DND-41 (cell line): ENCODE results near the gene CCDC192.

Experiments used
- ATAC-seq: fragments of 200-7000 bp; cut with Tn5 transposase; 3 replicates; pipeline ENCODE4 v1.9.1; 2021; ENCODE audit warnings: low read depth; ENCODE audit not compliant: insufficient read depth
- DNase-seq: peaks from one replicate; pipeline ENCODE4 v3.0.0-alpha.2; 2020
- H2AFZ ChIP-seq: 2 replicates; pipeline ENCODE4 v1.6.0; 2012; ENCODE audit warnings: low read depth, low read length
- H3K27ac ChIP-seq: 2 replicates; pipeline ENCODE4 v1.5.1; 2012; ENCODE audit warnings: low read length, inconsistent platforms
- H3K27me3 ChIP-seq: fragments of 200-600 bp; sonication (generic); 2 replicates; pipeline ENCODE4 v1.6.0; 2012; ENCODE audit warnings: low read length, mild to moderate bottlenecking, inconsistent platforms; ENCODE audit not compliant: insufficient read depth, poor library complexity
- H3K36me3 ChIP-seq: 2 replicates; pipeline ENCODE4 v1.5.1; 2012; ENCODE audit warnings: low read length, inconsistent platforms; ENCODE audit not compliant: insufficient read depth
- H3K4me1 ChIP-seq: 2 replicates; pipeline ENCODE4 v1.5.1; 2012; ENCODE audit warnings: mild to moderate bottlenecking, low read length; ENCODE audit not compliant: insufficient read depth
- H3K4me2 ChIP-seq: 2 replicates; pipeline ENCODE4 v1.6.0; 2012; ENCODE audit warnings: mild to moderate bottlenecking, moderate library complexity, low read length, inconsistent platforms; ENCODE audit not compliant: insufficient read depth
- H3K4me3 ChIP-seq, 2 experiments: fragments of 200-600 bp in 1 of 2; shearing (Covaris generic) in 1 of 2; 2 replicates each; pipeline ENCODE4 v1.5.1; 2012 to 2016; ENCODE audit warnings: inconsistent platforms in 2 of 2, low read length in 2 of 2, mild to moderate bottlenecking in 2 of 2, low read depth in 1 of 2, moderate library complexity in 1 of 2
- H3K79me2 ChIP-seq: 2 replicates; pipeline ENCODE4 v1.6.0; 2012; ENCODE audit warnings: low read length, inconsistent platforms; ENCODE audit not compliant: insufficient read depth
- H3K9ac ChIP-seq: 2 replicates; pipeline ENCODE4 v1.6.0; 2012; ENCODE audit warnings: low read depth, mild to moderate bottlenecking, inconsistent platforms, low read length, moderate library complexity
- H3K9me3 ChIP-seq: 2 replicates; pipeline ENCODE4 v1.5.1; 2012; ENCODE audit warnings: low read length, moderate library complexity, mild to moderate bottlenecking, inconsistent platforms; ENCODE audit not compliant: insufficient read depth, severe bottlenecking
- H4K20me1 ChIP-seq: 2 replicates; pipeline ENCODE4 v1.6.0; 2012; ENCODE audit warnings: low read length; ENCODE audit not compliant: insufficient read depth
- CTCF ChIP-seq: IDR thresholded peaks from 2 replicates; pipeline ENCODE4 v1.5.1; 2012; ENCODE audit warnings: borderline replicate concordance, low read length, moderate library complexity, mild to moderate bottlenecking; ENCODE audit not compliant: poor library complexity, severe bottlenecking; ENCODE audit errors: extremely low read depth
- EZH2 ChIP-seq: IDR thresholded peaks from 3 replicates; pipeline ENCODE4 v1.6.1; 2012; ENCODE audit warnings: borderline replicate concordance, low read depth, mild to moderate bottlenecking, moderate library complexity, low read length, inconsistent platforms; ENCODE audit not compliant: severe bottlenecking

The CCDC192 gene

GRCh38 chr5:127696683-127697082 lies 6.5 kb upstream of the CCDC192 start:
- Histone ChIP-seq H3K36me3 (no peaks in the 10 kb centered on the region), H3K4me2 (no peak overlapping the region)

DNA sequence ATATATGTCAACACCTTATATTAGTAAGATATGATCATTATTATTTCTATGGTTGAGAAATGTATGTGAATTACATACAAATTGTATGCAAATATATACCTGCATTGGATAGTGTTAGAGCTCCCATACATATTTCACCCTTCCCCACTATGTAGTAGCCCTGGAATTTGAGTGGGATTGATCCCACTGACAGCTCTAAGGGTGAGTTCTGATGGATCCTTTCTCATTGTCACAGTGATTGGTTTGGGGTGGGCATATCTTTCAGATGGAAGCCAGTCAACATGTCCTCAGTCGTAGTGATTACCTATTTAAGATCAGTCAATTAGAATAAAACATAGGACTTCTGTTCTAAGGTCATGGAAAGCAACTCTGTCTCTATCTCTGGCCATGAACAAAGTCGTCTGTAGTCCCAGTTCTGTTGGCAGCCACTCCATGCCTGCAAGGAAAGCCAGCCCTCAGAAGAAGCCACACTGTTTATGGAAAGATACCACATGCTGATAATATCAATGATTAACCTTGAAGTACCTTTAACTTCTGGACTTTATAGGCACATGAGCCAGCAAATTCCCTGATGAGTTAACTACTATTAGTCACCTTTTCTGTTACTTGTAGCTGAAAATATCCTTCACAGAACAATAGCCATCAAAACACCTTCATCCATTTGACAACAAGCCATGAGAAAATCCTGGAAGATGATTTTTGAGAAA lies 5.1 kb upstream of the CCDC192 start:
- H3K9me3 ChIP-seq: no peaks in the 10 kb centered on the region
- TF ChIP-seq EZH2 (no peak), CTCF (no peak)
- H3K36me3 ChIP-seq: no peaks in the 10 kb centered on the region
- no peak overlapping the region for H3K4me2 ChIP-seq
- no peaks in the 10 kb centered on the region for H4K20me1 ChIP-seq
- H3K4me1 ChIP-seq: no peaks in the 10 kb centered on the region
- no peak overlapping the region for H3K9ac ChIP-seq
- DNase-seq (no peak), ATAC-seq (no peak)
- H3K27me3 ChIP-seq: no peaks in the 10 kb centered on the region
- H3K27ac ChIP-seq: no peak overlapping the region
- H3K4me3 ChIP-seq: no peak overlapping the region
- no peaks in the 10 kb centered on the region for H3K79me2 ChIP-seq
- H2AFZ ChIP-seq: no peak overlapping the region

More at GRCh38 chr5:127696683-127697082, 6.5 kb upstream of the CCDC192 start:
- H3K4me1 ChIP-seq: no peaks in the 10 kb centered on the region
- no peak for DNase-seq
- no peak overlapping the region for H3K4me3 ChIP-seq
- H3K27me3 ChIP-seq: no peaks in the 10 kb centered on the region
- no peak overlapping the region for H3K9ac ChIP-seq
- H3K9me3 ChIP-seq: no peaks in the 10 kb centered on the region
- no peaks in the 10 kb centered on the region for H4K20me1 ChIP-seq
- no peak overlapping the region for H3K27ac ChIP-seq
- no peak for TF ChIP-seq EZH2
- TF ChIP-seq CTCF: no peak
- no peak overlapping the region for H2AFZ ChIP-seq
- no peaks in the 10 kb centered on the region for H3K79me2 ChIP-seq
- ATAC-seq: no peak

- TF ChIP-seq CTCF (no peak), EZH2 (no peak)
- H4K20me1 ChIP-seq: no peaks in the 10 kb centered on the region
- no peak overlapping the region for H2AFZ ChIP-seq
- DNase-seq (no peak), ATAC-seq (no peak)
- no peaks in the 10 kb centered on the region for H3K79me2 ChIP-seq
- H3K4me2 ChIP-seq: no peak overlapping the region
- H3K27ac ChIP-seq: no peak overlapping the region
- H3K27me3 ChIP-seq: no peaks in the 10 kb centered on the region
- no peak overlapping the region for H3K9ac ChIP-seq
- no peak overlapping the region for H3K4me3 ChIP-seq
- H3K9me3 ChIP-seq: no peaks in the 10 kb centered on the region
- no peaks in the 10 kb centered on the region for H3K4me1 ChIP-seq
- H3K36me3 ChIP-seq: no peaks in the 10 kb centered on the region
Observed at GRCh38 chr5:127699416-127699815, 3.8 kb upstream of the CCDC192 start.
